SU-DHL-6 (cell line): ENCODE results near the gene PDZD2.
A peak's percentile ranks its signal among the peaks of the same experiment; 100 is the strongest.
"Not testable (repeated sequence)": the region's sequence is repeated elsewhere in the genome, so short reads cannot be mapped to it uniquely, and the experiment has no call there.

Experiments
- H2AFZ ChIP-seq: fragments of 200-600 bp; sonication (generic); 2 replicates; pipeline ENCODE4 v1.6.1; 2014; ENCODE audit warnings: low read depth, mild to moderate bottlenecking, moderate library complexity, mixed read lengths, antibody characterized with exemption, low read length; ENCODE audit not compliant: severe bottlenecking
- H3F3A ChIP-seq: fragments of 200-600 bp; shearing (Covaris generic); 2 replicates; pipeline ENCODE4 v1.6.0; 2016; ENCODE audit warnings: antibody characterized with exemption, mild to moderate bottlenecking; ENCODE audit not compliant: insufficient read depth
- H3K27ac ChIP-seq: fragments of 200-600 bp; sonication (generic); 2 replicates; pipeline ENCODE4 v1.5.1; 2016; ENCODE audit warnings: low read depth, mild to moderate bottlenecking, low read length, moderate library complexity, mixed read lengths
- H3K27me3 ChIP-seq: fragments of 200-600 bp; sonication (generic), shearing (Covaris generic); 2 replicates; pipeline ENCODE4 v1.6.0; 2014; ENCODE audit warnings: mild to moderate bottlenecking, low read length
- H3K36me3 ChIP-seq: fragments of 200-600 bp; sonication (generic); 2 replicates; pipeline ENCODE4 v1.6.1; 2014; ENCODE audit warnings: mild to moderate bottlenecking, low read length, mixed read lengths
- H3K4me2 ChIP-seq: fragments of 300-600, 200-600 bp; shearing (Covaris generic), sonication (generic); 2 replicates; pipeline ENCODE4 v1.6.0; 2014; ENCODE audit warnings: low read length, low read depth, mild to moderate bottlenecking; ENCODE audit not compliant: poor library complexity, severe bottlenecking
- H3K4me3 ChIP-seq: fragments of 200-600 bp; sonication (generic); 2 replicates; pipeline ENCODE4 v1.5.1; 2014; ENCODE audit warnings: antibody characterized with exemption, low read length, mild to moderate bottlenecking, mixed read lengths; ENCODE audit not compliant: insufficient read depth, poor library complexity, severe bottlenecking
- H3K79me2 ChIP-seq: fragments of 200-600 bp; sonication (generic); 2 replicates; pipeline ENCODE4 v1.6.1; 2014; ENCODE audit warnings: mild to moderate bottlenecking, low read length, moderate library complexity; ENCODE audit not compliant: insufficient read depth
- H3K9ac ChIP-seq: fragments of 200-600 bp; sonication (generic); 2 replicates; pipeline ENCODE4 v1.7.0; 2014; ENCODE audit warnings: mild to moderate bottlenecking, low read length
- H3K9me2 ChIP-seq: fragments of 200-600 bp; sonication (generic); replicated peaks from 2 replicates; pipeline ENCODE4 v1.6.1; 2014; ENCODE audit warnings: low read length; ENCODE audit not compliant: insufficient read depth
- H3K9me3 ChIP-seq: fragments of 200-600 bp; sonication (generic); 2 replicates; pipeline ENCODE4 v1.6.1; 2014; ENCODE audit warnings: low read length, mixed read lengths; ENCODE audit not compliant: insufficient read depth
- H4K20me1 ChIP-seq: fragments of 200-600 bp; sonication (generic); 2 replicates; pipeline ENCODE4 v1.6.1; 2014; ENCODE audit warnings: low read depth, mild to moderate bottlenecking, antibody characterized with exemption, low read length, moderate library complexity, mixed read lengths
- CTCF ChIP-seq: fragments of 200-600 bp; sonication (generic); IDR thresholded peaks from one replicate; pipeline ENCODE4 v1.5.1; 2017; ENCODE audit warnings: antibody characterized with exemption, mild to moderate bottlenecking, low read length, moderate library complexity; ENCODE audit not compliant: insufficient read depth, poor library complexity, severe bottlenecking
- EZH2phosphoT487 ChIP-seq: fragments of 200-600 bp; sonication (generic), shearing (Covaris generic); conservative IDR thresholded peaks from 2 replicates; pipeline ENCODE4 v1.6.1; 2018; ENCODE audit warnings: mild to moderate bottlenecking, antibody characterized with exemption, low read length, moderate library complexity, mixed read lengths

PDZD2 gene

GRCh38 chr5:32076699-32077695, 438.1 kb downstream of the PDZD2 start:
- Histone ChIP-seq H3K9me2 (no peaks in the 10 kb centered on the region), H3K9me3 (no peaks in the 10 kb centered on the region), H3K79me2 (no peaks in the 10 kb centered on the region), H3F3A (no peaks in the 10 kb centered on the region), H3K9ac (no peak overlapping the region), H3K4me3 (no peak overlapping the region), H3K27ac (no peak overlapping the region), H3K27me3 (no peaks in the 10 kb centered on the region), H3K36me3 (no peaks in the 10 kb centered on the region), H3K4me2 (no peak overlapping the region), H2AFZ (no peak overlapping the region), H4K20me1 (no peaks in the 10 kb centered on the region)
- TF ChIP-seq EZH2phosphoT487 (no peak), CTCF (peak; percentile 81)

- not testable (repeated sequence) for H3K9me2 ChIP-seq, H3K79me2 ChIP-seq, H4K20me1 ChIP-seq, H3K4me2 ChIP-seq, H3F3A ChIP-seq, H2AFZ ChIP-seq, H3K36me3 ChIP-seq, H3K27me3 ChIP-seq, H3K27ac ChIP-seq, H3K4me3 ChIP-seq, H3K9me3 ChIP-seq, H3K9ac ChIP-seq
Observed at GRCh38 chr5:32078855-32079254, 439.9 kb downstream of the PDZD2 start.

GRCh38 chr5:32080565-32080964, 441.6 kb downstream of the PDZD2 start:
- H3K27ac ChIP-seq, H3K36me3 ChIP-seq, H3K4me3 ChIP-seq, H3K9ac ChIP-seq, H3K4me2 ChIP-seq, H2AFZ ChIP-seq, H3K79me2 ChIP-seq, H3K9me2 ChIP-seq, H3K27me3 ChIP-seq, H3K9me3 ChIP-seq, H3F3A ChIP-seq, H4K20me1 ChIP-seq: not testable (repeated sequence)

GRCh38 chr5:32082701-32083100, 443.8 kb downstream of the PDZD2 start:
- Histone ChIP-seq H3K9me2 (no peaks in the 10 kb centered on the region), H3K4me2 (no peak overlapping the region)

More at GRCh38 chr5:32082701-32083100, 443.8 kb downstream of the PDZD2 start:
- H4K20me1 ChIP-seq = no peaks in the 10 kb centered on the region
- H3F3A ChIP-seq = no peaks in the 10 kb centered on the region
- no peak overlapping the region for H2AFZ ChIP-seq
- no peaks in the 10 kb centered on the region for H3K27me3 ChIP-seq
- no peak for TF ChIP-seq CTCF
- TF ChIP-seq EZH2phosphoT487 = no peak
- no peak overlapping the region for H3K9ac ChIP-seq
- H3K79me2 ChIP-seq = no peaks in the 10 kb centered on the region
- H3K27ac ChIP-seq = no peak overlapping the region
- H3K9me3 ChIP-seq = no peaks in the 10 kb centered on the region
- no peaks in the 10 kb centered on the region for H3K36me3 ChIP-seq
- H3K4me3 ChIP-seq = no peak overlapping the region
